ENCODE data around the gene CCR8. TPM values are rescaled to one million over a fixed set of nuclear protein-coding genes. Genes with fewer than 3 reads are reported as not detected.

Gene CCR8
- total and polyA plus RNA-seq, 2 donors (not counting 1 experiment from before 2014, with no cell fraction given): not detected

- no peak for TF ChIP-seq EZH2 (IDR thresholded peaks at IDR 0.05; ENCODE audit: low read length, missing control alignments)
- no peak for TF ChIP-seq CTCF (conservative IDR thresholded peaks at IDR 0.05 in 1 of 2, IDR thresholded peaks at IDR 0.05 in 1 of 2; ENCODE audit: low read depth in 1 of 2, low read length in 2 of 2)
- no peaks in the 10 kb centered on the region for H3K36me3 ChIP-seq (ENCODE audit: control insufficient read depth, insufficient read depth, low read length)
- no peak for DNase-seq (ENCODE audit: low read depth in 2 of 2)
These were observed 34.2 kb upstream of the CCR8 start for GRCh38 chr3:39295184-39295775.

GRCh38 chr3:39296197-39297077 lies 33.1 kb upstream of the CCR8 start:
- TF ChIP-seq EZH2 (IDR thresholded peaks at IDR 0.05; ENCODE audit: low read length, missing control alignments) (no peak), CTCF (conservative IDR thresholded peaks at IDR 0.05 in 1 of 2, IDR thresholded peaks at IDR 0.05 in 1 of 2; ENCODE audit: low read depth in 1 of 2, low read length in 2 of 2) (no peak)
- Histone ChIP-seq H3K36me3 (ENCODE audit: control insufficient read depth, insufficient read depth, low read length) (no peaks in the 10 kb centered on the region), H3K79me2 (ENCODE audit: control insufficient read depth, insufficient read depth, low read length) (no peaks in the 10 kb centered on the region), H3K4me1 (ENCODE audit: control insufficient read depth, extremely low read depth, insufficient read depth, low read length) (no peaks in the 10 kb centered on the region), H3K4me3 (replicated peaks in 1 of 4; ENCODE audit: control extremely low read depth in 1 of 4, insufficient read depth in 1 of 4, low read depth in 3 of 4, low read length in 4 of 4) (no peak overlapping the region), H3K27me3 (ENCODE audit: control insufficient read depth, insufficient read depth, low read length) (no peaks in the 10 kb centered on the region), H3K4me2 (ENCODE audit: extremely low read depth, insufficient read depth, low read length) (no peak overlapping the region), H3K27ac (ENCODE audit: insufficient read depth, low read length) (no peak overlapping the region), H4K20me1 (ENCODE audit: control insufficient read depth, extremely low read depth, insufficient read depth, low read length) (no peaks in the 10 kb centered on the region), H2AFZ (ENCODE audit: low read length) (no peak overlapping the region), H3K9ac (ENCODE audit: insufficient read depth, low read length) (no peak overlapping the region), H3K9me3 (ENCODE audit: control insufficient read depth, insufficient read depth, low read depth, low read length) (no peaks in the 10 kb centered on the region)
- no peak for DNase-seq (ENCODE audit: low read depth in 2 of 2)

More at GRCh38 chr3:39295184-39295775, 34.2 kb upstream of the CCR8 start:
- no peak overlapping the region for H3K4me3 ChIP-seq (replicated peaks in 1 of 4; ENCODE audit: control extremely low read depth in 1 of 4, insufficient read depth in 1 of 4, low read depth in 3 of 4, low read length in 4 of 4)
- H3K4me1 ChIP-seq (ENCODE audit: control insufficient read depth, extremely low read depth, insufficient read depth, low read length): no peaks in the 10 kb centered on the region
- H3K9me3 ChIP-seq (ENCODE audit: control insufficient read depth, insufficient read depth, low read depth, low read length): no peaks in the 10 kb centered on the region
- H3K27me3 ChIP-seq (ENCODE audit: control insufficient read depth, insufficient read depth, low read length): no peaks in the 10 kb centered on the region
- H4K20me1 ChIP-seq (ENCODE audit: control insufficient read depth, extremely low read depth, insufficient read depth, low read length): no peaks in the 10 kb centered on the region
- H3K4me2 ChIP-seq (ENCODE audit: extremely low read depth, insufficient read depth, low read length): no peak overlapping the region
- no peak overlapping the region for H2AFZ ChIP-seq (ENCODE audit: low read length)
- H3K79me2 ChIP-seq (ENCODE audit: control insufficient read depth, insufficient read depth, low read length): no peaks in the 10 kb centered on the region
- H3K27ac ChIP-seq (ENCODE audit: insufficient read depth, low read length): no peak overlapping the region
- H3K9ac ChIP-seq (ENCODE audit: insufficient read depth, low read length): no peak overlapping the region

GRCh38 chr3:39299279-39299678 lies 30.2 kb upstream of the CCR8 start:
- TF ChIP-seq CTCF (conservative IDR thresholded peaks at IDR 0.05 in 1 of 2, IDR thresholded peaks at IDR 0.05 in 1 of 2; ENCODE audit: low read depth in 1 of 2, low read length in 2 of 2): no peak
- TF ChIP-seq EZH2 (IDR thresholded peaks at IDR 0.05; ENCODE audit: low read length, missing control alignments): no peak
- Histone ChIP-seq H3K4me3 (replicated peaks in 1 of 4; ENCODE audit: control extremely low read depth in 1 of 4, insufficient read depth in 1 of 4, low read depth in 3 of 4, low read length in 4 of 4) (no peak overlapping the region), H3K79me2 (ENCODE audit: control insufficient read depth, insufficient read depth, low read length) (no peaks in the 10 kb centered on the region)

More at GRCh38 chr3:39299279-39299678, 30.2 kb upstream of the CCR8 start:
- no peak for DNase-seq (ENCODE audit: low read depth in 2 of 2)
- Histone ChIP-seq H2AFZ (ENCODE audit: low read length) (no peak overlapping the region), H3K27me3 (ENCODE audit: control insufficient read depth, insufficient read depth, low read length) (no peaks in the 10 kb centered on the region), H3K27ac (ENCODE audit: insufficient read depth, low read length) (no peak overlapping the region), H3K9ac (ENCODE audit: insufficient read depth, low read length) (no peak overlapping the region), H3K4me1 (ENCODE audit: control insufficient read depth, extremely low read depth, insufficient read depth, low read length) (no peaks in the 10 kb centered on the region), H3K4me2 (ENCODE audit: extremely low read depth, insufficient read depth, low read length) (no peak overlapping the region), H3K36me3 (ENCODE audit: control insufficient read depth, insufficient read depth, low read length) (no peaks in the 10 kb centered on the region), H3K9me3 (ENCODE audit: control insufficient read depth, insufficient read depth, low read depth, low read length) (no peaks in the 10 kb centered on the region), H4K20me1 (ENCODE audit: control insufficient read depth, extremely low read depth, insufficient read depth, low read length) (no peaks in the 10 kb centered on the region)

Data from fibroblast of lung (primary cell).